ENCODE results near the gene APOL5.
"Not testable (repeated sequence)": the region's sequence is repeated elsewhere in the genome, so short reads cannot be mapped to it uniquely, and the experiment has no call there.

The APOL5 gene

DNA sequence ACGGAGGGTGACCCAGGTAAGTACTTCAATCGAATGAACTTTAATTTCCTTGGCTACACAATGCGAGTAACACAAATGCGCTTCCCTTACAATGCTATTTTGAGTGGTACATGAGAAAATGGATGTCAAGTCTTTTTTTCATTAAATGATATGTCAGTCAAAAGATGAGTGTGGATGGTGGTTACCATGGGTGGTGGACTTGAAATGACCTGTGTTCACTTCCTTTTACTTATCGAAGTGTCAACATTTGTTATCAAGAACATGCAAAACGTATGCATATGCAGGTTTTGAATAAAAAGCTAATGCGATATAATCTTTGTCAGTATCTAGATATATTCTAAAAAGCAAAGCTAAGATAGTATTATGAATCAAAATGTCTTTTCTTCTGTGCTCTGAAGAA lies 8.8 kb upstream of the APOL5 start:
- no peak for DNase-seq (ENCODE audit: low read depth in 2 of 2)

DNA sequence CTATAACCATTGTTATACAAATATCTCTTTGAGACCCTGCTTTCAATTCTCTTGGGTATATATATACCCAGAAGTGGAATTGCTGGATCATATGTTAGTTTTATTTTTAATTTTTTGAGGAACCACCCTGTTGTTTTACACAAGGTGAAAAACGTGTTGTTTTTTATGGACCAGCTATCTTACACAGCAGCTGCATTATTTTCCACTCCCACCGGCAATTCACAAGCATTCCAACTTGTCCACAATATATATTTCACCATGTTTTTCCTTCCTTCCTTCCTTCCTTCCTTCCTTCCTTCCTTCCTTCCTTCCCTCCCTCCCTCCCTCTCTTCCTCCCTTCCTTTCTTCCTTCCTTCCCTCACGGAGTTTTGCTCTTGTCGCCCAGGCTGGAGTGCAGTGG lies 6.3 kb upstream of the APOL5 start:
- DNase-seq (ENCODE audit: low read depth in 2 of 2): no peak

DNA sequence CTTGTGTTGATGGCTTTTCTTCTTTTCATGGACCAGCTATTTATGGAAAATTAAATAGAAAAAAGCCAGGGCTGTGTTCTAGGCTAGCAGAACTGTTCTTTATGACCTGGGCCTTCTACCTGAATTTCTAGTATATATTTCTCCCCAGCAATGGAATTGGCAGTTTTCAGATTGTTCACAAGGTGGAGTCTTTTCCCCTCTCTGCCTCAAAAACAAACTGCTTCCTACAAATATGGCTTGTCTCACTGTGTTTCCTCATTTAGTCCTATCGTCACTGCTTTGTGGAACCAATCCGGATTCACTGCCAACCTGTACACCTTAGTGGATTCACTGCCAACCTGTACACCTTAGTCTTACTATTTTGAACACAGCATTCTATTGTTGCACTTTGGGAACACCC lies 5.0 kb upstream of the APOL5 start:
- DNase-seq (ENCODE audit: low read depth in 2 of 2): no peak

DNA sequence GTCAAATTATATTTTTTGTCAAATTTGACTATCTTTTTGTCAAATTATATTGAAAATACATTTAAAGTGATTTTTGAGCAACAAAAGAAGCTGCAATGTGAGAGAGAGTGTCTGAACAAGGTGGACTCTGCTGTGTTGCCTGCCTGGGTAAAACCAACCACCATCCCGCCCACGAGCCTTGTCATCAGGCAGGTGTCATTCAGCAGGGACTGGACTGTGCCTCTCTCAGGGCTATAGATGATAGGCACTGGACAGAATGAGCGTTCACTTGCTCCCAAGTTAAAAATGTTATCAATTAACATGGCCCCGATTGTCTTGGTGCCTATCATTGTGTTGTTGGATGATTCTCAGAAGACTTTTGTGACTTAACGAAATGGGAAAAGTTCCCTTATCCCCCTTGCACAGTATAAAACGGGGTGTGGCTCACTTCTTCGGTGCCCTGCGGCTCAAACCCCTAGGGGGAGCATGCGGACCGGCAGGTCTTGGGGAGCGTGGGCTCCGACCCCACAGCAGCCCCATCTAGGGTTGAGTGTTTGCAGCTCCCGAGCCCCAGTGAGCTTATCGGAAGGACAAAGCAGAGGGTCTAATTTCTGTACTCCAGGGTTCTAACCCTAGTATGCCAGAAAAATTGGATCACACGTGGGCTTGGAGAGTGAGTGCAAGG lies 1.7 kb downstream of the APOL5 start:
- DNase-seq (ENCODE audit: low read depth in 2 of 2): no peak

DNA sequence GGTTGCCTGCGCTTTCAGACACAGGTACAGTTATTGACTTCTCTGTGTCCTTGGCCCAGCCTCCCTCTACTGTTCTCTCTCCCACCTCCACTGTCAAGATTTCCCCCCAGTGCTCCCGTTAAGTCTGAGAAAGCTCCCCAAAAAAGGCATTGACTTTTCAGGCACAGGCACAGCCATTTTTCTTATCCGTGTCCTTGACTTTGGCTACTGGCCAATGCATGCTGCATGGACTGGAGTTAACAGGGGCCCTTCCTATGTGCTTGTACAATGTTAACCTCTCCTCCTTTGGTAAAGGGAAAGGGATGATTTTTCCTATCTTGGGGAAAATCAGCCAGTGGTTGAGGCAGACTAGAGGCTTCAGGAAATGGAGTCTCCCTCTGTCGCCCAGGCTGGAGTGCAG lies 4.3 kb downstream of the APOL5 start:
- no peak for DNase-seq (ENCODE audit: low read depth in 2 of 2)

DNA sequence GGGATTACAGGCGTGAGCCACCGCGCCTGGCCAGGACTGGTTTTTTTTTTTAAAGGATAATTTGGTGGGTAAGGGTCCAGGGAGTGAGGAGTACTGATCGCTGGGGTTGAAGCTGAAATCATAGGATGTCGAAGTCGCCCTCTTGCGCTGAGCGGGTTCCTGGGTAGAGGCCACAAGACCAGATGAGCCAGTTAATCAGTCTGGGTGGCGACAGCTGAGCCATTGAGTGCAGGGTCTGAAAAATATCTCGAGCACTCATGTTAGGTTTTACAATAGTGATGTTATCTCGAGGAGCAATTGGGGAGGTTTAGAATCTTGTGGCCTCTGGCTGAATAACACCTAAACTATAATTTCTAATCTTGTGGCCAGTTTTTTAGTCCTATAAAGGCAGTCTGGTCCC lies 7.8 kb downstream of the APOL5 start:
- DNase-seq (ENCODE audit: low read depth in 2 of 2): no peak

DNA sequence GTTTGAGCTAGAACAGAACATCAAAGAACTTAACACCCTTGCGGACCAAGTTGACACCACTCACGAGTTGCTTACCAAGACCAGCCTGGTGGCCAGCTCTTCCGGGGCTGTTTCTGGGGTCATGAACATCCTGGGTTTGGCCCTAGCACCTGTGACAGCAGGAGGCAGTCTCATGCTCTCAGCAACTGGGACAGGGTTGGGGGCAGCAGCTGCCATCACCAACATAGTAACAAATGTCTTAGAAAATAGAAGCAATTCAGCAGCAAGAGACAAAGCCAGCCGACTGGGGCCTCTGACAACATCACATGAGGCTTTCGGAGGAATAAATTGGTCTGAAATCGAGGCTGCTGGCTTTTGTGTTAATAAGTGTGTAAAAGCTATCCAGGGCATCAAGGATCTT lies 8.7 kb downstream of the APOL5 start:
- DNase-seq (ENCODE audit: low read depth in 2 of 2): no peak

DNA sequence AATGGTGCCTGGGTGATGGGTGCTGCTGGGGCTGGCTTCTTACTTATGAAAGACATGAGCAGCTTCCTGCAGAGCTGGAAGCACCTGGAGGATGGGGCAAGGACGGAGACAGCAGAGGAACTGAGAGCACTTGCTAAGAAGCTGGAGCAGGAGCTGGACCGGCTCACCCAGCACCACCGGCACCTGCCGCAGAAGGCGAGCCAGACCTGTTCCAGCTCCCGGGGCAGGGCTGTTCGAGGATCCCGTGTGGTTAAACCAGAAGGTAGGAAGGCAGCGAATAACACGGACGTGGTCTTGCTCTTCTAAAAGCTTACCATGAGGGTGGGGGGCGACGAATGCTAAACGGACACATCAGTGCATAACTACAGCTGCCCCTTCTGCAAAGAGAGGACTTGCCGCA lies 9.3 kb downstream of the APOL5 start:
- no peak for DNase-seq (ENCODE audit: low read depth in 2 of 2)

DNA sequence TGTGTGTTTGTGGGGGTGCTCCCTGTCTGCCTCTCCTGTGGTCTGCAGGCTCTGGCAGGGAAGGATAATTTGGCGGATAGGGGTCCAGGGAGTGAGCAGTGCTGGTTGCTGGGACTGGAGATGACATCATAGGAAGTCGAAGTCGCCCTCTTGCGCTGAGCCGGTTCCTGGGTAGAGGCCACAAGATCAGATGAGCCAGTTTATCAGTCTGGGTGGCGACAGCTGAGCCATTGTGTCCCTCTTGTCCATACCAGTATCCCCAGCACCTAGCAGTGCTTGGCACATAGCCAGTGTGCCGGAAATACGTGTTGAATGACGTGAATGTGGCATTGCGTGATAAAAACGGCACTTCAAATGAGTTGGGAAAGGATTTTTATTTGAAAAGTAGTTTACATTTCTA lies 9.8 kb downstream of the APOL5 start:
- DNase-seq (ENCODE audit: low read depth in 2 of 2): no peak

DNA sequence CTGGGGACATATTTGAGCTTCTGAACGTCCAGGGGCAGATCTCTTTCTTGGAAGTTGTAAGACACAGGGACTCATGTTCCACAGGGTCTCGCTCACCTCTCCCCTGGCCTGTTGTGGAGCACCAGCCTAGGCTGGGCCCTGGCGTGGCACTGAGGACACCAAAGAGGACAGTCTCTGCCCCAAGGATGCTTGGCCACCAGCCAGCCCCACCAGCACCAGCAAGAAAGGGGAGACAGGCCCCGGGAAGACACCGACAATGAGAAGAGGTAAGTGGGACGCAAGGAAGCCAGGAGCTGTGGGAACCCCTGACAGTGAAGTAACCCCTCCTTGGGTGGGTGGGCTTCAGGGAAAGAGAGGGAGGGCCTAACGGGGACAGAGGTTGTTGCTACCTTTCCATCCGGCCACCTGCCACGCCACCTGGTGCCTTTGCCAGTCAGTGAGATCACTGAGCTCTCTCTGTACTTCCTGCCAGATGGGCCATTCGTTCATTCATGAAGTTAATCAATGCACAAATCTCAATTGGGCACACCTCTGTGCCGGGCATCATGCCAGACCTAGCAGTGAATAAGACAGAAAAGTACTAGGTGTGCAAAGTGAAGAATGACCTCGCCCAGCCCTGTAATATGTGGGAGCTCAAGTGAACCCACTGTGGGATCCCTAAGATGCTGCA lies 11.1 kb downstream of the APOL5 start:
- no peak for DNase-seq (ENCODE audit: low read depth in 2 of 2)

DNA sequence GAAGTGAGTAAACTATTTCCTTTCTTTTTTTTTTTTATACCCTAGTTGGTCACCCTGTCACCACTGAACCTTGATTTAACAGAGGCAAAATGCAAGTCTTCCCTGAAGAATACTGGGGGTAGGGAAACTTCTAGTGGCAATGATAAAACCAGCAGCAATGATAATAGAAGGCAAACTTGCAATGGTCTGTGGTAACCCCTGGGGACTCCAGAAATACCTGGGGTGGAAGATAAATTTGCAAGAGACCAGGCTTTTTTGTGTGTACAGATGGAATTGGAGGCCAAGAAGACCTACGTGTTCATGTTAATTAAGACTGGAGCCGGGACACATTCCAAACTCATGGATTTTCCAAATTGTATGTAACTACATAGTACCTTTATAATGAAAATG lies 11.6 kb downstream of the APOL5 start:
- DNase-seq (ENCODE audit: low read depth in 2 of 2): no peak

DNA sequence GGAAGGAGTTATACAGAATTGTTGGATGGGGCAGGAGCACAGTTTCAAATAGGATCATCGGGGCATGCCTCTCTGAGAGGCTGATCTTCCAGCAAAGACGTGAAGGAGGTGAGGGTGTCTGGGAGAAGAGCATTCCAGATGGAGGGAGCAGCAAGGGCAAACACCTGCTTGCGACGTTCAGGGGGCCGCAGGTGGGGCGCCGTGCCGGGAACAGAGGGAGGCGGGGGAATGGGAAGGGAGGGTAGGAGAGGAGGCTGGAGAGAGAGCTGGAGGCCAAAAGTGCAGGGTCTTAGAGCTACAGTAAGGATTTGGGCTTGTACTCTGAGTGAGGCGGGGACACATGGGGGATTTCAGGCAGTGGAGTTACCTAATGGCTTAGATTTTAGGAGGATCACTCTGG lies 13.6 kb downstream of the APOL5 start:
- DNase-seq (ENCODE audit: low read depth in 2 of 2): no peak

DNA sequence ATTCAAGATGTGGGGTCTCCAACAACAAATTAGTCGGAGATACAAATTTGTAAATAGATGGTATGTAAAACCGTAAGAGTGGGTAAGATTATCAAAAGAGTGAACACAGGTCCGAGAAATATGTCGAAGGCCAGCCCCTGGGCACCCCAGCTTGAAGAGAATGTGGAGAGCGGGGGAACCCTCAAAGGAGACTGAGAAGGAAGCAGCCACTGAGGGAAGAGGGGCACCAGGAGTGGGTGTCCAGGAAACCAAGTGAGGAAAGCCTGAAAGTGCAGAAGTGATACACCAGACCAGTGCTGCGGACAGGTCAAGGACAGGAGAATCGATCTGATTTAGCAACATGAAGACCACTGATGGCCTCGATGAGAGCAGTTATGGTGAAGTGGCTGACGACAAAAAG lies 14.4 kb downstream of the APOL5 start:
- no peak for DNase-seq (ENCODE audit: low read depth in 2 of 2)

DNA sequence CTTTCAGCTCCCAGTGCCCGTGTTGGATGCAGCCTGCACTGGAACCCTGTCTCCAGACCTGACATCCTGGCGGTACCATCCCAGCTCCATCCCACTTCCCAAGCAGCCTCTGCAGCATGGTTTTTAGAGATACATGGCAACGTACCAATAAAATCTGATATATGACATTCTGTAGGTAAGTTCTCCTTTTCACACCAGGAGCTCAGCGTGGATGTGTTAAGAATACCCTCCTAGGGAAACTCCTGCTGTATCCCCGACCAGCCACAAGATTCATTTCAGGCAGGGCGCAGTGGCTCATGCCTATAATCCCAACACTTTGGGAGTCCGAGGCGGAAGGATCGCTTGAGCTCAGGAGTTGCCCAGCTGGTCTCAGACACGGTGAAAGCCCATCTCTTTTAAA lies 15.4 kb downstream of the APOL5 start:
- no peak for DNase-seq (ENCODE audit: low read depth in 2 of 2)

DNA sequence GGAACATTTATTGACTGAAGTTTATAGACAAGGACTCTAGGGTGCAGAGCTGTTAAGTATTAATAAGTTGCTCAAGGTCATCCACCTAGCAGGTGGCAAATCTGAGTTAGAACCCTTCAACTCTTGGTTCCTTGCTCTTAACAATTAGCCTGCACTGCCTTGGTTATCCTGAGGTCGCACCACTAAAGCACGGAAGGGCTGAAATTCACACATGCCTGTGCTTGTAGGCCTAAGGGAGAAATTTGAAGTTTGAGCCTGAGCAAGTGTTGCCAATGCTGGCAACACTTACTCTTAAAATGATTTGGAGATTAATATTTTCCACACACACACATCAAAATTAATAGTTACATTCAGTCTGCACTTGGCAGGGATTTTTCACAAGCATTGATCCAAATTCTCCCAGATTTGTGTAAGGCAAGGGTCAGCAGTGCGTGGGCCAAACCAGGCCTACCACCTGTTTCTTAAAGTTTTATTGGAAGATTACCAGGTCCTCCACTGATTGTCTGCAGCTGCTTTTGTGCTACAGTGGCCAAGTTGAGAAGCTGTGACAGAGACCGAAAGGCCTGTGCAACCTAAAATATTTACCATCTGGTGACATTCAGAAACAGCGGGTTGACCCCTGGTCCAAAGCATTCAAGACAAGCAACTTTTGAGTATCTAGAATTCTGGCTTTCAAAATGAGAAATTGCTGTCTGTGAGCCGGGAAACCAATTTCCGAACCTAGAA lies 16.3 kb downstream of the APOL5 start:
- no peak for DNase-seq (ENCODE audit: low read depth in 2 of 2)

DNA sequence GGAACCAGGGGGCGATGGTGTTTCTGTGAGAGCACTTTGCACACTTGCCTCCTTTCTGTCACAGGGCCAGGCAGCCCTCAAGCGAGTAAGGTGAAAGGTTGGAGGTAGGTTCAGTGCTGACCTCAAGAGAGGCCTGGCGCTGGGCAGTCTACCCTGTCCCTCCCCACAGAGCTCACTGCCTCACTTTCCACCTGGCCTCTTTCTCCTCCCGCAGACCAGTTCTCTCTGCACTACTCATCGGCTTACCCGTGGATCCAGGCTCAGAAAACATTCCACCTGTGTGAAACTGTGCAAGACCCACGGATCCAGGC lies 16.8 kb downstream of the APOL5 start:
- no peak for DNase-seq (ENCODE audit: low read depth in 2 of 2)

DNA sequence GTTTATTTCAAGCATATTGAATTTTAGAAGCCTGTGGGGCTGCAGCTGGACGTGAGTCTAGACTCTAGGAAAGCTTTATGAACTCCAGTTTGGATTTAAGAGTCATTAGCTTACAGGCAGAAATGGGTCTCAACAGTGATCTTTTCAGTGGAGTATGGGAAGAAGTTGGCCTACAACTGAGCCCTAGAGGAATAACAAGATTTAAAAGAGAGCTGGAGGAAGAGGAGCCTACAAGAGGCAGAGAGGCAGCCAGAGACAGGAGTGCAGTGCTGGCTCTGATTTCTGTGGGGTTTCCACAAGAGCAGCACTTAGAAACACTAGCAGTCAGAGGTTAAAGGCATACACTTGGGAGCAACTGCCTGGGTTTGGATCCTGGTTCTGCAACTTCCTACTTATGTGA lies 17.9 kb downstream of the APOL5 start:
- no peak for DNase-seq (ENCODE audit: low read depth in 2 of 2)

DNA sequence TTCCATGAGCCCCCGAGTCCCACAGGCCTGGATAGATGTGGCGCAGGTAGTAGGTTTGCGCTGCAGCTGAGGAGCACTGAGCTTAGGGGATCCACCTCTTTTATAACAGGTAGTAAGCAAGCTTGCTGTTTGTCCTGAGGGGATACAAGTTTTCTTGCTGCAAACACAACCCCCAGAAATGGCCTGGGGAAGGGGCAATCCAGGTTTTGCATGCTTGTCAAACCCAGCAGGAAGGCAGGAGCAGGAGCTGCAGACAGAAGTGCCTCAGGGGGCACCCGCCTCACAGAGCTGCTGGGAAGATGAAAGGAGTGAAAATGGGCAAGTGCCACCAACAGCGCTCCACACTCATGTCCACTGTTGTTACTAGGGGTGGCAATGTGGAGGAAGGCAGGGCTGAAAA lies 18.5 kb downstream of the APOL5 start:
- DNase-seq (ENCODE audit: low read depth in 2 of 2): no peak

DNA sequence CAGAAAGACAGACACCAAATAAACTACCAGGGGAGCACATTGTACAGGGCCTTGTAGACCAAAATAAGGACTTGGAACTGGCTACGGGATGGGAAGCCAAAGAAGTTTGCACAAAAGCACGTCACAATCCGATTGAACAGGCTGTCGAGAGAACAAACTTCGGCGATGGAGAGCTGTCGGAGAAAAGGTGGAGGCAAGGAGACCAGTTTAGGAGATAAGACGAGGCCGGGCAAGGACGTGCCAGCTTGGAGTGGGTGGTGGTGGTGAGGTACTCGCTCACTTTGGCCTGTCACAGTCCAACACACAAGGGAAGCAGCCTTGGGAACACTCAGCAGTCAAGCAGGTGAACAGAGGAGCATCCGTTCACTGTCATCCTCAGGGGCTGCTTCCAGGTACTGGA lies 19.0 kb downstream of the APOL5 start:
- no peak for DNase-seq (ENCODE audit: low read depth in 2 of 2)

DNA sequence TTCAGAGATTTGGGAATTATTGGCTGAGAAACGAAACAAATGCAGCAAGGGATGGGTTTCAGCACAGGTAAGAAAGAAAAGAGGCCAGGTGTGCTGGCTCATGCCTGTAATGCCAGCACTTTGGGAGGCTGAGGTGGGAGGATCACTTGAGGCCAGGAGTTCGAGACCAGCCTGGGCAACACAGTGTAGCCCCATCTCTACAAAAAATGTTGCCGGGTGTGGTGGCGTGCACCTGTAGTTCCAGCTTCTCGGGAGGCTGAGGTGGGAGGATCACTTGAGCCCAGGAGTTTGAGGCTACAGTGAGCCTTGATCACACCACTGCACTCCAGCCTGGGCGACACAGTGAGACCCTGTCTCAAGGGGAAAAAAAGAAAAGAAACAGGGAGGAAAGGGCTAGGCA lies 20.2 kb downstream of the APOL5 start:
- not testable (repeated sequence) for DNase-seq (ENCODE audit: low read depth in 2 of 2)

DNA sequence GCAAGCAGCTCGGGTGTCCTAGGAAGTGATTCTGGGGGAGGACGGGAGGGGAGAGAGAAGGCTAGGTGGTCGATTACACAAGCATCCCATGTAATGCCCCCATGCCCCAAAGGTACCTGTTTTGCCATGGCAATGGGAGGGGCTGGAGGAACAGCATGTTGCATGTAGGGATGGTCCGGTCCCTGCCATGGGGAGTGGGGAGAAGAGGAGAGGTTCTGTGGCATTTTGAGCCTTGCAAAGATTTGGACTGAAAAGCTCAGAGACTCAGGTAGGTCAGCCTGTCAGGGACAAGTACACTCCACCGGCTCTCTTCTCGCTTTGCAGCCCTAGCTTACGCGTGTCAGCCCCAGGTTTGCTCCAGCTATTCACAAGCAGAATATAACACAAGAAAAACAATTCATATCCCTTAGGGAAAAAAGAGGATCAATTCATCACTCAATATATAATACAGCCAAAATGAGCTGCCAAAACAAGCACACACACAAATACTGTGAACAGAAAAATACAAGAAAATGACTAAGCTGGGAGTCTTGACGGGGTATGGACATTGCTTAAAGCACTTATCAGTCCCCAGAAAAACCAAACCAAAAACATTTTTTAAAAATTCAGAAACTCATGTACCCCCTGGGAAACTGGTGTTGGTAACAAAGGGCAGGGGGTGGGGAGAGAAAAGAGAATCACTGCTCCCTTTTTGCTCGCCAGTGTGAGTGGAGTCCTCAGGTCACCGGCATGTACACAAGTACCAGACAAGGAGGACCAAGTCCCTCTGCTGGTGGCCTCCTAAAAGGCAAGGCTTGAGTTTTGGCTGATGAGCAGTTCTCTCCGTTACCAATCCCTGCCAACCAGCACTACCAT lies 21.6 kb downstream of the APOL5 start:
- no peak for DNase-seq (ENCODE audit: low read depth in 2 of 2)

DNA sequence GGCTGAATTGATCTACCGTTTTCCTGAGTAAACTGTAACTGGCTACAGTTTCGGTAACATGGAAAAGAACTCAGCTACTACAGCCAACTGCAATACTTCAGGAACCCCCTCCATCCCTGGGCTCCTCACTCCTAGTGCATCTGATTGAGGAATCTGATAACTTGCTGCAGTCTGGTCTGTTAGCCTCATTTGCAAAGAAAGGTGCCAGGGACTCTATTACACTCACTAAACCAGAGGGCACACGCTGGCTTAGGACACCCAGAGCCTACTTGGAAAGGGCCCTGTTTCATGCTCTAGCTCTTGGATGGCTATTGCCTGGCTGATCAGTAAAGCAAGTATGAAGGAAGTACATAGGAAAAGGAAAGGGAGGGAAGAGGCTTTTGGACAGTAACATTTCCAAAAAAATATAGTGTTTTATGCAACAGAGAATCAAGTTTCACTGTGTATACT lies 22.3 kb downstream of the APOL5 start:
- DNase-seq (ENCODE audit: low read depth in 2 of 2): no peak

DNA sequence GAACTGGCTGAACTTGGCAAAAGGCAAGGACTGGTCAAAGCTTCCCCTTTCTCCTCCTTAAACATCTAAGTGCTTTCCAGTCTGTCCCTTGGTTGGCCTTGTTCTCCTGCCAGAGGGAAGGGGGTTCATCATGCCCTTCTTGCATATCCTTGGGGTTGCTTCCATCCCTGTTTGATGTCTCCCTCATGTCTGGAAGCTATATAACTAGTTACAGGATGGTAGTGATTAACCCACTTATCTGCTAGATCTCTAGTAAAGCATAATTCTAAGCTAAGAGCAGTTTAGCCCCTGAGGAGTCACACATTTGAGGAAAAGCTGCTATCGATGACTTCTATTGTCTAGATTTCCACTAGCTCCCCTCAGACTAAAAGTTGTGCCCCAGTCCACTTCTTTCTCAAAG lies 22.9 kb downstream of the APOL5 start:
- no peak for DNase-seq (ENCODE audit: low read depth in 2 of 2)

All from activated CD8-positive, alpha-beta memory T cell treated with anti-CD3 and anti-CD28 coated beads for 4 hours (primary cell).